IMR-90 (cell line): ENCODE measurements around the gene CCNB2. TPM values are rescaled to one million over a fixed set of nuclear protein-coding genes. Genes with fewer than 3 reads are reported as not detected.

Experiments used
- ATAC-seq: fragments of 200-7000 bp; cut with Tn5 transposase; 2 replicates; pipeline ENCODE4 v1.9.1; 2020; ENCODE audit warnings: low read depth, mild to moderate bottlenecking, moderate library complexity
- BruUV-seq: library from RNA; stranded (reverse); fragments of 400-500 nt; replicated peaks from 2 replicates; lab custom pipeline; 2021; lab: Mats Ljungman, UMichigan
- CTCF ChIA-PET: fragments of 300-600 bp; formaldehyde crosslinking; extraction: SDS; loops from one replicate; lab custom pipeline; 2021; ENCODE audit warnings: antibody characterized with exemption; lab: Yijun Ruan, JAX
- POLR2A ChIA-PET: fragments of 300-600 bp; sonication (Branson Sonifier 250); formaldehyde crosslinking; loops from one replicate; lab custom pipeline; 2022; ENCODE audit warnings: antibody characterized with exemption; ENCODE audit not compliant: unreplicated experiment; lab: Charles Lee
- DNase-seq: peaks from one replicate; pipeline ENCODE4 v3.0.0; 2013
- H2AFZ ChIP-seq: replicated peaks from 2 replicates; pipeline ENCODE3; 2013; ENCODE audit warnings: low read length, mild to moderate bottlenecking; ENCODE audit not compliant: poor library complexity
- H2AK5ac ChIP-seq: 2 replicates; pipeline ENCODE4 v1.6.1; 2013; ENCODE audit warnings: low read depth, low read length, inconsistent platforms
- H2AK9ac ChIP-seq: replicated peaks from 2 replicates; pipeline ENCODE3; 2013; ENCODE audit warnings: mild to moderate bottlenecking, low read depth, low read length, moderate library complexity; ENCODE audit not compliant: poor library complexity
- H2BK120ac ChIP-seq: 2 replicates; pipeline ENCODE4 v1.6.1; 2013; ENCODE audit warnings: low read depth, low read length, inconsistent platforms
- H2BK15ac ChIP-seq: 3 replicates; pipeline ENCODE4 v1.6.1; 2013; ENCODE audit warnings: low read depth, low read length, inconsistent platforms
- H2BK20ac ChIP-seq: 2 replicates; pipeline ENCODE4 v1.6.1; 2013; ENCODE audit warnings: low read depth, mild to moderate bottlenecking, inconsistent platforms, low read length, moderate library complexity
- H2BK5ac ChIP-seq: 2 replicates; pipeline ENCODE4 v1.6.1; 2013; ENCODE audit warnings: mild to moderate bottlenecking, low read depth, low read length, inconsistent platforms; ENCODE audit not compliant: poor library complexity, severe bottlenecking
- H3K14ac ChIP-seq: replicated peaks from 2 replicates; pipeline ENCODE4 v1.6.1; 2013; ENCODE audit warnings: low read depth, low read length, inconsistent platforms
- H3K18ac ChIP-seq: 2 replicates; pipeline ENCODE4 v1.6.1; 2013; ENCODE audit warnings: low read depth, low read length, control low read depth
- H3K23ac ChIP-seq: 2 replicates; pipeline ENCODE4 v1.6.1; 2013; ENCODE audit warnings: low read depth, low read length, inconsistent platforms
- H3K27ac ChIP-seq: 2 replicates; pipeline ENCODE4 v1.5.1; 2013; ENCODE audit warnings: mild to moderate bottlenecking, control low read depth, low read length; ENCODE audit not compliant: insufficient read depth
- H3K27me3 ChIP-seq: 2 replicates; pipeline ENCODE4 v1.6.1; 2013; ENCODE audit warnings: low read length; ENCODE audit not compliant: control insufficient read depth, insufficient read depth
- H3K36me3 ChIP-seq: 2 replicates; pipeline ENCODE4 v1.6.1; 2013; ENCODE audit warnings: low read length, mixed read lengths; ENCODE audit not compliant: control insufficient read depth, insufficient read depth
- H3K4ac ChIP-seq: 2 replicates; pipeline ENCODE4 v1.6.1; 2013; ENCODE audit warnings: low read depth, low read length, inconsistent platforms
- H3K4me1 ChIP-seq: 2 replicates; pipeline ENCODE4 v1.6.1; 2013; ENCODE audit warnings: low read length, mixed read lengths; ENCODE audit not compliant: control insufficient read depth, insufficient read depth
- H3K4me2 ChIP-seq: 2 replicates; pipeline ENCODE4 v1.6.1; 2013; ENCODE audit warnings: low read depth, mild to moderate bottlenecking, control low read depth, low read length, moderate library complexity
- H3K4me3 ChIP-seq: 2 replicates; pipeline ENCODE4 v1.5.1; 2013; ENCODE audit warnings: low read depth, mild to moderate bottlenecking, control low read depth, low read length, moderate library complexity; ENCODE audit not compliant: insufficient read depth
- H3K56ac ChIP-seq: 2 replicates; pipeline ENCODE4 v1.6.1; 2013; ENCODE audit warnings: low read length, inconsistent platforms; ENCODE audit not compliant: insufficient read depth; ENCODE audit errors: extremely low read depth
- H3K79me1 ChIP-seq, 2 experiments: 2 replicates each; pipeline ENCODE4 v1.6.1; 2013; ENCODE audit warnings: low read length in 2 of 2, inconsistent platforms in 1 of 2, low read depth in 1 of 2
- H3K9ac ChIP-seq: 2 replicates; pipeline ENCODE4 v1.6.1; 2013; ENCODE audit warnings: low read depth, low read length, control low read depth
- H3K9me1 ChIP-seq: 2 replicates; pipeline ENCODE4 v1.6.1; 2013; ENCODE audit warnings: low read length, inconsistent platforms; ENCODE audit not compliant: insufficient read depth
- H3K9me3 ChIP-seq: 2 replicates; pipeline ENCODE4 v1.6.1; 2013; ENCODE audit warnings: low read length; ENCODE audit not compliant: control insufficient read depth, insufficient read depth
- H4K20me1 ChIP-seq: 2 replicates; pipeline ENCODE4 v1.6.1; 2013; ENCODE audit warnings: low read length, inconsistent platforms; ENCODE audit not compliant: insufficient read depth
- H4K5ac ChIP-seq: 2 replicates; pipeline ENCODE4 v1.6.1; 2013; ENCODE audit warnings: mild to moderate bottlenecking, low read depth, low read length, control low read depth
- H4K8ac ChIP-seq, 2 experiments: 2 replicates each; pipeline ENCODE4 v1.6.1; 2013; ENCODE audit warnings: low read depth in 2 of 2, low read length in 2 of 2, control low read depth in 1 of 2, inconsistent platforms in 1 of 2
- H4K91ac ChIP-seq: 2 replicates; pipeline ENCODE4 v1.6.1; 2013; ENCODE audit warnings: low read depth, low read length, inconsistent platforms; ENCODE audit not compliant: insufficient read depth
- BHLHE40 ChIP-seq: fragments of 150-350 bp; IDR thresholded peaks from 2 replicates; pipeline ENCODE4 v1.6.1; 2016; ENCODE audit warnings: mild to moderate bottlenecking, low read depth, low read length
- CHD1 ChIP-seq: IDR thresholded peaks from 2 replicates; pipeline ENCODE4 v1.6.1; 2012; ENCODE audit warnings: low read depth, low read length, improper control_type of control experiment
- FOS ChIP-seq: fragments of 150-350 bp; IDR thresholded peaks from 2 replicates; pipeline ENCODE4 v1.6.1; 2016; ENCODE audit warnings: low read depth, low read length
- MAFK ChIP-seq: IDR thresholded peaks from 2 replicates; pipeline ENCODE4 v1.6.1; 2012; ENCODE audit warnings: low read depth, low read length, improper control_type of control experiment
- MAZ ChIP-seq: IDR thresholded peaks from 2 replicates; pipeline ENCODE4 v1.6.1; 2012; ENCODE audit warnings: low read depth, mild to moderate bottlenecking, low read length, improper control_type of control experiment, moderate library complexity, borderline replicate concordance
- POLR2A ChIP-seq: IDR thresholded peaks from 2 replicates; pipeline ENCODE4 v1.6.1; 2012; ENCODE audit warnings: mild to moderate bottlenecking, low read depth, low read length
- RAD21 ChIP-seq: IDR thresholded peaks from 2 replicates; pipeline ENCODE4 v1.6.1; 2012; ENCODE audit warnings: low read length, improper control_type of control experiment
- RCOR1 ChIP-seq: IDR thresholded peaks from 2 replicates; pipeline ENCODE4 v1.6.1; 2012; ENCODE audit warnings: mild to moderate bottlenecking, low read length, improper control_type of control experiment; ENCODE audit not compliant: insufficient replicate concordance
- RFX5 ChIP-seq: IDR thresholded peaks from 2 replicates; pipeline ENCODE4 v1.8.0; 2012; ENCODE audit warnings: low read depth, mild to moderate bottlenecking, low read length, moderate library complexity
- SMC3 ChIP-seq: fragments of 150-350 bp; IDR thresholded peaks from 2 replicates; pipeline ENCODE4 v1.6.1; 2016; ENCODE audit warnings: low read depth, mild to moderate bottlenecking, antibody characterized with exemption, low read length, moderate library complexity
- WGBS, 2 experiments: methylation state at CpG; one replicate each; pipeline versions ENCODE4 v1.1.5 to v1.1.7; 2013; ENCODE audit warnings: missing lambda C conversion rate in 2 of 2; ENCODE audit not compliant: insufficient read length in 1 of 2; ENCODE audit errors: extremely low coverage in 2 of 2; 5-methylcytosine and 5-hydroxymethylcytosine counted together
- dilution Hi-C: fragments of 300-500 bp; cut with HindIII; formaldehyde crosslinking; loops from one replicate; pipeline ENCODE4 v1.14.3; 2018; ENCODE audit warnings: low sequenced_read_pairs; ENCODE audit not compliant: unreplicated experiment
- in situ Hi-C: fragments of 300-500 bp; cut with MboI; formaldehyde crosslinking; loops from 3 replicates; pipeline ENCODE4 v1.14.3; 2019; ENCODE audit warnings: low sequenced_read_pairs, inconsistent platforms, mixed read lengths
- intact Hi-C: fragments of 100-400 bp; cut with micrococcal nuclease; formaldehyde crosslinking; loops from 2 replicates; pipeline ENCODE4 v1.10.0; 2022
- polyA plus RNA-seq, 3 experiments: library from polyadenylated mRNA; depleted of rRNA; stranded (reverse); fragments of >200 nt; gene quantifications; 2 replicates each; pipeline ENCODE4 v1.2.3, GENCODE V29; 2012; ENCODE audit warnings: low replicate concordance in 1 of 3
- total RNA-seq: library from RNA; depleted of rRNA; stranded (reverse); fragments of >200 nt; gene quantifications from 2 replicates; pipeline ENCODE4 v1.2.3, GENCODE V29; 2012
- TF ChIP-seq, protein P1 (sequence below): conservative IDR thresholded peaks from 2 replicates; pipeline ENCODE4 v1.5.1; 2012; ENCODE audit warnings: mild to moderate bottlenecking, low read depth, low read length, improper control_type of control experiment
- TF ChIP-seq, protein P2 (sequence below): fragments of 150-350 bp; IDR thresholded peaks from 2 replicates; pipeline ENCODE4 v1.6.1; 2016; ENCODE audit warnings: low read depth, mild to moderate bottlenecking, low read length, moderate library complexity, borderline replicate concordance
- TF ChIP-seq, protein P3 (sequence below): fragments of 150-350 bp; IDR thresholded peaks from 2 replicates; pipeline ENCODE4 v1.6.1; 2017; ENCODE audit warnings: mild to moderate bottlenecking, antibody characterized with exemption, low read length, low read depth

The CCNB2 gene
- total and polyA plus RNA-seq, 2 of the 4 experiments (the other 2 are of a cell fraction) = 52.5 to 54.6 TPM

DNA sequence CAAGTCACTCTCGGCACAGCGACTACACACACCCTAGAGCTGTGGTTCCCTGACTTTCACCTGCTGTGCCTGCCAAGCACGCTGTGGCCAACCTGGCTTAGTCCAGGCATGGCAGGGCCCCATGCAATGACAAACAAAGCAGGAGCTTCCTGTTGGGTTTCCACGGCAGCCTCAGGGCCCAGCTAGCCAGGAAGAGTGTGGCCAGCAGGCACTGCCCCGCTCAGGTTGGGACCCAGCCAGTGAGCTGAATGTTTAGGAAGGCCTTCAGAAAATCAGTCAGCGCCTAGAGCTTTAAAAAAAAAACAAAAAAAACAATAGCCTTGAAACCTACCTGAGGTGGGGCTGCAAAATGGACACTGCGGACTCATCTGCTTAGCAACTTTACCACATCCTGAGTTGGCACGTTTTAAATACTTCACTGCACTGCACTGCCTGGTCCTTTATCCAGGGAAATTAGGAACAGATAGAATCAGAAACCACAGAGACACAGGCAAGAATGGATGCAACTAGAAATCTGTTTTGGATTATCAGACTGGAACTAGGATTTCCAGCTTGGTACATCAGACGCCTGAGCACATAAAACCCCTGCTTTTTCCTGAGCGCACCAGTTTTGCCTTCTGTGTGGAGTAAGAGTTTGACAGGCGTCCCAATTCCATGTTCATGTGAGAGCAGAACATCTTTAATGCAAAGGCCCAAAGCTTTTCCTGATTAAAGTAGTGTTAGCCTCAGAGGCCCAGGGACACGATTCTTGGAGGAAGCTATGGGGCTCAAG lies 65.5 kb downstream of the CCNB2 start (continued):
- no peak for TF ChIP-seq RFX5

DNA sequence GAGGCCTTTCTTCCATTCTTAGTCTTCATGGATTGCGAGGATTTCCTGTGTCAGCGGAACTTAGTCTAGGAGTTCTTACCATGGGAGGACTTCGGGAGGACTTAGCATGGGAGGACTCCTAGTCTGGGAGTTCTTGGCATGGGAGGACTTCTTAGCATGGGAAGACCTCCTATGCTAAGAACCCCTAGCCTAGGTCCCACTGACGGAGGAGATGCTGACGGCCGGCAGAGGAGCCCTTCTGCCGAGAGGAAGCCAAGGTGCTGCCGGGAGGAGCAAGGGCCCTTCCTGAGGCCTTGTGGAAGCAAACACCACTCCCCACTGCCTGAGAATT lies 66.1 kb downstream of the CCNB2 start:
- no peak overlapping the region for H4K5ac ChIP-seq
- no peak overlapping the region for H2BK20ac ChIP-seq
- in situ Hi-C loops = loop anchor here (10.0 kb wide), 1 partner anchor 204 kb away; the partner anchor contains the start of gene MYO1E
- ATAC-seq (no peak), DNase-seq (no peak)
- H3K27ac ChIP-seq = no peak overlapping the region
- H3K18ac ChIP-seq = no peak overlapping the region
- no peak overlapping the region for H3K4ac ChIP-seq
- no peak overlapping the region for H2AK9ac ChIP-seq
- H3K9ac ChIP-seq = no peak overlapping the region
- H3K56ac ChIP-seq = no peak overlapping the region
- H3K14ac ChIP-seq = no peak overlapping the region
- no peak overlapping the region; the same call in 2 of the 3 replicates for H2BK15ac ChIP-seq
- H3K9me3 ChIP-seq = no peaks in the 10 kb centered on the region
- H3K36me3 ChIP-seq = peaks cover 15% of the 10 kb centered on the region
- no peak overlapping the region for H3K4me2 ChIP-seq
- H3K27me3 ChIP-seq = no peaks in the 10 kb centered on the region
- H2AK5ac ChIP-seq = no peak overlapping the region; the same call in 1 of the 2 replicates
- no peak overlapping the region for H4K91ac ChIP-seq
- H2BK120ac ChIP-seq = no peak overlapping the region
- intact Hi-C loops = no loop called here
- BruUV-seq = no TSS peak
- H3K4me3 ChIP-seq = no peak overlapping the region
- H4K20me1 ChIP-seq = peaks cover 11% of the 10 kb centered on the region
- no peak overlapping the region for H4K8ac ChIP-seq
- CTCF ChIA-PET = no interaction called here
- peaks cover 16% of the 10 kb centered on the region for H3K9me1 ChIP-seq
- H3K79me1 ChIP-seq = peaks cover 7 to 27% of the 10 kb centered on the region in 2 experiments; a peak in 3 of 4 replicates
- H2AFZ ChIP-seq = no peak overlapping the region
- H3K23ac ChIP-seq = no peak overlapping the region
- dilution Hi-C loops = no loop called here
- H3K4me1 ChIP-seq = peaks cover 31% of the 10 kb centered on the region
- no peak overlapping the region for H2BK5ac ChIP-seq
- WGBS, 2 experiments = no CpG with 5 or more reads among the region's 8 CpGs
- POLR2A ChIA-PET = no interaction called here
- TF ChIP-seq MAZ (no peak), POLR2A (no peak), RAD21 (no peak), MAFK (no peak), CHD1 (no peak), BHLHE40 (no peak), FOS (no peak), SMC3 (no peak), RCOR1 (no peak), RFX5 (no peak)
- TF ChIP-seq, protein P1, sequence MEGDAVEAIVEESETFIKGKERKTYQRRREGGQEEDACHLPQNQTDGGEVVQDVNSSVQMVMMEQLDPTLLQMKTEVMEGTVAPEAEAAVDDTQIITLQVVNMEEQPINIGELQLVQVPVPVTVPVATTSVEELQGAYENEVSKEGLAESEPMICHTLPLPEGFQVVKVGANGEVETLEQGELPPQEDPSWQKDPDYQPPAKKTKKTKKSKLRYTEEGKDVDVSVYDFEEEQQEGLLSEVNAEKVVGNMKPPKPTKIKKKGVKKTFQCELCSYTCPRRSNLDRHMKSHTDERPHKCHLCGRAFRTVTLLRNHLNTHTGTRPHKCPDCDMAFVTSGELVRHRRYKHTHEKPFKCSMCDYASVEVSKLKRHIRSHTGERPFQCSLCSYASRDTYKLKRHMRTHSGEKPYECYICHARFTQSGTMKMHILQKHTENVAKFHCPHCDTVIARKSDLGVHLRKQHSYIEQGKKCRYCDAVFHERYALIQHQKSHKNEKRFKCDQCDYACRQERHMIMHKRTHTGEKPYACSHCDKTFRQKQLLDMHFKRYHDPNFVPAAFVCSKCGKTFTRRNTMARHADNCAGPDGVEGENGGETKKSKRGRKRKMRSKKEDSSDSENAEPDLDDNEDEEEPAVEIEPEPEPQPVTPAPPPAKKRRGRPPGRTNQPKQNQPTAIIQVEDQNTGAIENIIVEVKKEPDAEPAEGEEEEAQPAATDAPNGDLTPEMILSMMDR = no peak
- TF ChIP-seq, protein P2, sequence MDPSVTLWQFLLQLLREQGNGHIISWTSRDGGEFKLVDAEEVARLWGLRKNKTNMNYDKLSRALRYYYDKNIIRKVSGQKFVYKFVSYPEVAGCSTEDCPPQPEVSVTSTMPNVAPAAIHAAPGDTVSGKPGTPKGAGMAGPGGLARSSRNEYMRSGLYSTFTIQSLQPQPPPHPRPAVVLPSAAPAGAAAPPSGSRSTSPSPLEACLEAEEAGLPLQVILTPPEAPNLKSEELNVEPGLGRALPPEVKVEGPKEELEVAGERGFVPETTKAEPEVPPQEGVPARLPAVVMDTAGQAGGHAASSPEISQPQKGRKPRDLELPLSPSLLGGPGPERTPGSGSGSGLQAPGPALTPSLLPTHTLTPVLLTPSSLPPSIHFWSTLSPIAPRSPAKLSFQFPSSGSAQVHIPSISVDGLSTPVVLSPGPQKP = no peak
- TF ChIP-seq, protein P3, sequence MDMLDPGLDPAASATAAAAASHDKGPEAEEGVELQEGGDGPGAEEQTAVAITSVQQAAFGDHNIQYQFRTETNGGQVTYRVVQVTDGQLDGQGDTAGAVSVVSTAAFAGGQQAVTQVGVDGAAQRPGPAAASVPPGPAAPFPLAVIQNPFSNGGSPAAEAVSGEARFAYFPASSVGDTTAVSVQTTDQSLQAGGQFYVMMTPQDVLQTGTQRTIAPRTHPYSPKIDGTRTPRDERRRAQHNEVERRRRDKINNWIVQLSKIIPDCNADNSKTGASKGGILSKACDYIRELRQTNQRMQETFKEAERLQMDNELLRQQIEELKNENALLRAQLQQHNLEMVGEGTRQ = no peak
